HG03139 (cell line): ENCODE measurements around the gene DNMT3A.
"Not testable (repeated sequence)": the region's sequence is repeated elsewhere in the genome, so short reads cannot be mapped to it uniquely, and the experiment has no call there.

ENCODE experiments used
- ATAC-seq: cut with Tn5 transposase; IDR thresholded peaks from one replicate; pipeline ENCODE4 v1.9.1; 2021; ENCODE audit not compliant: unreplicated experiment

The DNMT3A gene

DNA sequence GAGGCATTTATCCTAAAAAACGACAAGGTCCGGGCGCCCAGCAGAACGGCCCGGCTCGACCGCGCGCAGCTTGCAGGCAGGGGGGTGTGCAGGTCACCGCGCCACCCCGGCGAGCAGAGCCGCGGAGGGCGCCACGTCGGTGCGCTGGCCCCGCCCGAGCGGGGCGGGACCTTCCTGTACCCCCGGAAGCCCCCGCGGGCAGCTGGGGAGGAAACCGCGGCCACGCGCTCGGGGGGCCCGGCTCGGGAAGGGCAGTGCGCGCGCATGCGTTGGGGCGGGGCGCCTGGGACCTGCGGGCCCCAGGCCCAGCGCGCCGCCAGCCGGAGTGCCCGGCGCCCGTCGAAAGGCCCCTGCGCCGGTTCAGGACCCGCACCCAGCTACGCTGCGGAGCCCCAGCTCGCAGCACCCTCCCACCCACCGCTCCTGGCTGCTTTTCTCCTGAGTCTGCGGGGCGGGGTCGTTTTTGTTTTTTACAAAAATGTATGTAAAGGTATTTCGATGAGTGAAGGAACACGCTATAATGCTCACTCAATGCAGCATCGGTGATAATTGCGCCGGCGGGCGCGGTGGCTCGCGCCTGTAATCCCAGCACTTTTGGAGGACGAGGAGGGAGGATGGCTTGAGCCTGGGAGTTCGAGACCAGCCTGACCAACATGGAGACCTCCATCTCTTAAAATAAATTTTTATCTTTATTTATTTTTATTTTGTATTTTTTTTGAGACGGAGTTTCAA is 125.6 kb downstream of the DNMT3A start:
- ATAC-seq, result peak; percentile 67

DNA sequence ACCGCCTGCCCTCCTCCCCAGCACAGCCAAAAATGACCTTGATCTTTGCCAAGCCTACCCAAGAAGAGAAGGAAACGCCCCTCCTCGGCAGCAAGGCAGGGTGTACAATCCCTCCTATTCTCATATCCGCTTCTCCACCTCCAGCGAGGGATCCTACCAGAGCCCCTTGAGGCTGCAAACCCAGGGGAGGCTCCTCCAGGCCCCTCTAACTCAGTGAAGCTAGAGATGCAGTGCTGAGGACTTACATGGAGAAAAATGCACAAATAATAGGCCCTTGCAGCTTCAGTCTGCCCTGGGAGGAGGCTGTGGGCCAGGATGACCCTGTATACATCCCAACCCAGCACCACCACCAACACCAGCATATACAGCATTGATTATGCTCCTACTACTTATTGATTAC is 126.5 kb downstream of the DNMT3A start:
- ATAC-seq, result no peak

DNA sequence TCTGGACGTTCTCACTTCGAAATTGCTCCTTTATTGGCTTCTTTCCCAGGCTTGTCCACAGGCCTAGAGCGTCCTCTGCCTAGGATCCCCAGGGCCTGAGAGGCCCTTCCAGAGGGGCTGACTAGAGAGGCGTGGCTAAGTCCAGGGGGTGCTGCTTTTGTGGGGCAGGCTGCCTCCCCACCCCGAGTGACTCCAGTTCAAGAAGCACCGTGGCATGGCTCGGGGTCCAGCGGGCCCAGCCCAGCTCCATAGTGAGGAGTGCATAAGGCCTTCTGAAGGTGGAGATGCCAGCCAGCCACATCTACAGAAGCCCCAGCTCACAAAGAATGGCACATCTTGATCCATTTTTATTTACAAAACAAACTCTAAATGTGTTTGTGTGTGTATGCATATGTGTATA is 128.5 kb downstream of the DNMT3A start:
- ATAC-seq, result no peak

DNA sequence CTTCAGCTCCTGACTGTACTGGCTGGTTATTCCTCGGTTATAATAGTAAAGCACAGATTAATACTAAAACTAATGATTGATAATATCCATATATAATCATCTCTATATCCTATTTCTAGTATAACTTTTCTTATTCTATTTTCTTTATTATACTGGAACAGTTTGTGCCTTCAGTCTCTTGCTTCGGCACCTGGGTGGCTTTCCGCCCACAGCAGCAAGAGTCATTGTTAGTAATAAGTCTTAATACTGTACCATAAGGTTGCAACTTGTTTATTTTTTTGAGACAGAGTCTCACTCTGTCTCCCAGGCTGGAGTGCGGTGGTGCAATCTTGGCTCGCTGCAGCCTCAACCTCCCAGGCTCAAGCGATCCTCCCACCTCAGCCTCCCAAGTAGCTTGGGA is 130.8 kb downstream of the DNMT3A start:
- not testable (repeated sequence) for ATAC-seq

DNA sequence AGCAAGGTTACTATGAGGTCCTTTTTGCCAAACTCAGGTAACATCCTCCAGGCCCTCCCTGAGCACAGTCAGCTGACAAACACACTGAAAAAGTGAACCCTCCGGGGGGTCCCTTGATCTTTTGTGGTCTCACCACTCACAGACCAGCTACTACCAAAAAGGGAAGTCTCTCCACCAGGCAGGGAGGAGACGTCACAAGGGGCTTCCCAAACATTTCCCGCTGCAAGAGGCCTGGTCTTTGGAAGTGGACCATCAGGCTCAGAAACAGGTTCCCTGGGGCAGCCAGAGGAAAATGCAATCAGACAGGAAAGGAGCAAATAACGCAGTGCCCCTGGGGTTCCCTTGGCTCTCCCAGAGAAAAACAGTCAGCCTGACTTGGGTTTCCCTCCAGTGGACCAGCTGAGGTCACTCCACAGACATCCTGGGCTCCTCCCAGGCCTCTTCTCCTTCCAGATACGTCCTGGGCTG is 134.6 kb downstream of the DNMT3A start:
- no peak for ATAC-seq

DNA sequence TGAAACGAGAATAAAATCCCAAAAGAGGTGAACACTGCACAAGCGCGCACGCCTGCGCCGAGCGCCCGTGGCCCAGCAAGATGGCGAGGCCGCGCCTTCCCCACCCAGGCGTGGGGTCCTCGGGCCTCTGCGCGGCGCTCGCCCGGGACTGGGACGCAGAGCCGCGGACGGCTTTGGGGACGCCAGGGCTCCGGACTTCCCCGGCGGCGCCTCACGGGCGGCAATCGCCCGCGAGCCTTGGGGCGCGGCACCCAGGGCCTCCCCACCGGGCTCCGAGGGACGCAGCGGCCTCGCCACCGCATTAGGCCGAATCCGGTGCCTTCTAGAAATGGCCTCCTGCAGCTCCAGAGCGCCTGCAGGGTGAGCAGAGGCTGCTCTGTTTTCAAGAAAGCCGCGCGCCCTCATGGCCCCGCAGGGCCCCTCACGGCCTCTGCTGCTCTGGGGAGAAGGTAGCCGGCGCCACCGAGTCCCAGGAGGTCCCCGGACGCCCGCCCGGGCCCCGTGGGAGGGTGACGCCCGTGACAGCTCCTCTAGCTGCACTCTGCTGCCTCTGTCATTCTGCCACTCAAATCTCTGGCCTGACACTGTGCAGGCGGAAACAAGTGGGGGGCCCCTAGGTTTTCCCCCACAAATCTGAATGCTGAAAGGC is 137.4 kb downstream of the DNMT3A start:
- ATAC-seq, result no peak

DNA sequence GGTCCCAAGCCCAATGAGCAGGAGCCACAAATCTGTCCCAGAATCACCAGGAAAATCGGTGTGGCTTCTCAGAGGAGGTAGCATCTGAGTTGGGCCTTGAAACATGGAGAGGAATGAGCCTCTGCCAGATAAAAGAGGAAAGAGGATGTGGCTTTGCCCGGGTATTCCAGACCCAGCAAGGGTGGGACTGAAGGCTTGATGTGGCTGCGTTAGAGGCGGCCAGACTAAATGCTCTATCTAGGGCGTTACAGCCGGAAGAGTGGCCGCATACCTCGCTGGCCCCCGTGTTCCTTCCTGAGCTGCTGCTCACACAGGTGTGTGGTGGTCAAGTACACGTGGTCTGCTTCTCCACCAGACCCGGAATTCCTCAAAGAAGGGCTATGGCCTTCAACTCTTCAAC is 139.4 kb downstream of the DNMT3A start:
- ATAC-seq, result no peak

DNA sequence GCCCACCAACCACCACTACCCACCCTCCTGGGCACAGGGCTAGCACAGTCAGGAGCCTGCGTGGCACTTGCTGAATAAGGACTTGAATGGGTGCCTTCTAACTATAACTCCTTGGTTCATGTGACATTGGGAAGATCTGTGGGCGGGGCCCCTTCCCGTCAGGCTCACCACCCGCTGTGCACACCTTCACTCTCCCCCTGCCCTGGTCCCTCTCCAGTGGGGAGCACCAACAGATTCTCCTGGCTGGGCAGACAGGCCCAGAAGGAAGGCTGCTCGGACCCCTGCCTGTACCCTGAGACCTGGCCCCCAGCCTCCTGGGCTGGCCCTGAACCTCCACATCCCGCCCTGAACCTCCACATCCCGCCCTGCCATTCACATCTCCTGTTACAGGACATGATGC is 139.9 kb downstream of the DNMT3A start:
- ATAC-seq, result no peak

DNA sequence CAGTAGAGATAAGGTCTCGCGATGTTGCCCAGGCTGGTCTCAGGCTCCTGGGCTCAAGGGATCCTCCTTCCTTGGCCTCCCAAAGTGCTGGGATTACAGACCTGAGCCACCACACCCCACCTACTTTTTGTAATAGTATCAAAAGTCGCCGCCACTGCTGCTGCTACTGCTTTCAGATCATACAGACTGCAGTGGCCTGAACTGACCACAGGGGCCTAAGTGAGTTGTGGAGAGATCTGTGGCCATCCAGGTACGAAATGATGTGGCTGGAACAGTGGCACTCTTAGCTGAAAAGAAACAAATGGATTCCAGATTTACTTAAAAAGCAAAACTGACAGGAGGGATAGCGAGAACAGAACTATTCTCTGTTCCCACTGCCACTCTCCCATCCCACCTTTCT is 140.5 kb downstream of the DNMT3A start:
- ATAC-seq, result no peak

DNA sequence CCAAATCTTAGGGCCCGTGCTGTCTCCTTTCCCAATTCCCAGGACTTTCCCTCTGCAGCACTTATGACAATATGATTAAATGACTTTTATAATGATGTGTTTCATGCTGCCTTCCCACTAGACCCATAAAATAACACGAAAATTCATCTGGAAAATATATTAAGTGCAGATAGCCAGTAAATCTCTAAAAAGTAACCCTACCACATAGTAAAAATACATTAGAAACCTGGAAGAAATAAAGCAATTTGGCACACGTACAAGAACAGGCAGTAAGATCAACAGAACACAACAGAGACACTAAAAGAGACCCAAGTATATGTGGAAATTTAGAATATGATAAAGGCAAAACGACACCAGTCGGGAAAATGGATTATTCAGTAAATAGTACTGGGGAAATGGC is 143.1 kb downstream of the DNMT3A start:
- ATAC-seq, result no peak

DNA sequence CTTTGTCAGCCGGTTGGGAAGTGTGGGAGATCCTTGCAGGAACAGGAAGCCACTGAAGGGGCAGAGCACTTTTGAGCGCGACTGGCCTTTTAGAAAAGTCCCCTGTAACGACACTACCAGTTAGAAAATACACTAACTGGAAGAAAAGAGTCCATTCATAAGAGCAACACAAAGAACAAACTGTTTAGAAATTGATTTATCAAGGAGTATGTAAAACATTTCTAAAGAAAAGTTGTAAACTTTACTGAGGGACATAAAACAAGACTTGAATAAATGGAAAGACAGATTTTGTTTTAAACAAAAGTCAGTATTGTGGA is 143.6 kb downstream of the DNMT3A start:
- no peak for ATAC-seq

DNA sequence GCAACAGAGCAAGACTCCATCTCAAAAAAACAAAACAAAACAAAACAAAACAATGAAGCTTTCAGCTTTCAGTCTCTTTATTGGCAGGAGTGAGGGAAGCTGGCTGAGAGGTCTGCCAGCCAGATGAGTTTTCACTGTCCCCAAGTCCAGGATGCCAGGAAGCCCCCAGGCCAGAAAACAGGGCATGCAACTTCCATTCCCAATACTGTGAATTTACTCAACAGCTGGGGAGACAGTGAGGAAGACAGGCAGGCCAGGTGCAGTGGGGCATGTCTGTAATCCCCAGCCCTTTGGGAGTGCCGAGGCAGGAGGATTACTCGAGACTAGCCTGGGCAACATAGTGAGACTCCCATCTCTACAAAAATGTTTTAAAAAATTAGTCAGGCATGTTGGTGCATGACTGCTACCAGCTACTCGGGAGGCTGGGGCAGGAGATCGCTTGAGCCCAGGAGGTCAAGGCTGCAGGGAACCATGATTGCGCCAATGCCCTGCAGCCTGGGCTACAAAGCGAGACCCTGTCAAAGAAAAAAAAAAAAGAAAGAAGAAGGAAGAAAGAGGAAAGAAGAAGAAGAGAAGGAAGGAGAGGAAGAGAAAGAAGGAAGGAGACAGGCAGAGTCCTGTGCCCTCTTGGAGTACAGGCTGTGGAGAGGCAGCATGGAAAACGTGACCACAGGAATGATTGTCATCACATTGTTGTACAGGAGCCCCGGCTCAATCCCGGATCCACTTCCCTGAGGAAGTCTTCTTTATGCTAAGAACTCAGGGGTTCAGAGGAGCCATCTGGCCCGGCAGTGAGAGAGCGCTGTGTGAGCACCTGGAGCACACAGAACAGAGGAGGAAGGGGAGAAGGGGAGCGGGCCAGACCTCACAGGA is 144.2 kb downstream of the DNMT3A start:
- ATAC-seq, result no peak

DNA sequence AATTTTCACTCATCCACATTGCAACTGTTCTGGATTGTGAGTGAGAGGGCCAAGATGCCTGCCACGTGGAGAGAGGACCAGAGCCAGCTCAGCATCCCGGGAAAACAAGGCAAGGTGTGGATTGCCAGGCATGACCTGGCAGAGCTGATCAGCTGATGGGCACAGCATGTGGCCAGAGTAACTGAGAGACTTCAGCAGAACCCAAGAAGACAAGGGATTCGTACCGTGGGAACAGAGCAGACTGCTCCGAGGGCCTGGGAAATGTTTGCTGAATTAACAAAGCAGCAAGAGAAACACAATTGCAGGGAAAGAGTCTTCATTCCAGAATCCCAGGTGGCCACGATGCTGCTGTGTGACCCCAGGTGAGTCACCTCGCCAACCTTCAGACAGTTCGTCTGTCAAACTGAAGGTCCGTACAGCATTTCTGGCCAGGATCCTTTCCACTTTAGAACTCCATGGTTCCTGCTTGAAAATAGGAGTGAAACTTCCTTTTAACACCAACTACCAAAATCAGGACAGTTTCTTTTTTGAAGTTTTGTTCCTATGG is 147.1 kb downstream of the DNMT3A start:
- no peak for ATAC-seq

DNA sequence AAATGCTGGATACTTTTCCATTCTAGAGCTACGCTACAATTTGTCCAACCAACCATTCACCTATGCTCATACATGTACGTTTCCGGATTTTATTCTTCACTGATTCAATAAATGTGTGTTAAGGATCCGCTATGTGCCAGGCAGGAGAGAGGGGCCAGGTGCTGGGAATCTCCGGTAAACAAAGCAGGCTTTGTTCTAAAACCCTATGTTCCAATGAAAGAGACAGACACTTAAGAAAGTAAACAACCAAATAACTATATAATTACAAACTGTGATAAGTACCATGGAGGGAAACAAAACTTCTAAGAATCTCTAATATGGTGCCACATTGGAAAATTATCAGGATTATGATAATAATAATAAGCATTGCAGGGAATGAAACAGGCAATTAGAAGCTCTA is 151.2 kb downstream of the DNMT3A start:
- no peak for ATAC-seq

DNA sequence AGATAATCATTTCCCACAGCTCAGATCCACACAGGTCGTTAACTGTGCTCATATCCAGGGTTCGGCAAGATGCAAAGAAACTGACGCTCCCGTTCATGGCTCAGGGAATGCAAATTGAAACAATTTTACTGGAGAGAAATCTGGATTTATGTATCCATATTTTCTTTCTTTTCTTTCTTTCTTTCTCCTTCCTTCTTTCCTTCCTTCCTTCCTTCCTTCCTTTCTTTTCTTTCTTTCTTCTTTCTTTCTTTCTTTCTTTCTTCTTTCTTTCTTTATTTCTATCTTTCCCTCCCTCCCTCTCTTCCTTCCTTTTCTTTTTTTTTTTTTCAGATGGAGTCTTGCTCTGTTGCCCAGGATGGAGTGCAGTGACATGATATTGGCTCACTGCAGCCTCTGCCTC is 153.3 kb downstream of the DNMT3A start:
- ATAC-seq, result no peak

DNA sequence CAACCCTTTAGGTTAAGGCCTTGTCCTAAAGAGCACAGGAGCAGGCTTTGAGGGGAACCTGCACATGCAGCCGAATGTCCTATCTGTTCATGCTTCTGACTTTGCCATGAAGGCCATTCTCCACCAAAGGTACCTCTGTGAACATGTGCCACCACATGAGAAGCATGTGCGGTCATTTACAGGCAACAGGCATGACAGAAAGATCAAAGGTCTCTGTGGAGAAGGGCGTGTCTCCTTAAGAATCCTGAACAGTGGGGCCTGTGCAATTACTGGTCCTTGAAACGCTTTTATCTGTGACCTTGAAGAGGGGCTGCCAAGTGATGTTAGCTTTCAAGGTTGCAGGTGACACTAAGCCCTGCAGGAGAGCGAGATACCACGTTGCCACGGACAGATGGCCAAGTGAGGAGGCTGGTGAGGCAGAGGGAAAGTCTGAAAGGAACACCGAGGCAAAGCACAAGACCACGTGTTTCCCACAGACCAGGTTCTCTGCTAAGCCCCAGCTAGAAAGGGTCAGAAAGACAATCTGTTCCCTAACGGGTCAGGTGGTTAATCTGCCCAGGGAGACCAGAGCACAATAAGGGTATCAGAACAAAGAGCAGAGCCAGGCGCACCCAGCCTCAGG is 153.9 kb downstream of the DNMT3A start:
- ATAC-seq, result no peak

DNA sequence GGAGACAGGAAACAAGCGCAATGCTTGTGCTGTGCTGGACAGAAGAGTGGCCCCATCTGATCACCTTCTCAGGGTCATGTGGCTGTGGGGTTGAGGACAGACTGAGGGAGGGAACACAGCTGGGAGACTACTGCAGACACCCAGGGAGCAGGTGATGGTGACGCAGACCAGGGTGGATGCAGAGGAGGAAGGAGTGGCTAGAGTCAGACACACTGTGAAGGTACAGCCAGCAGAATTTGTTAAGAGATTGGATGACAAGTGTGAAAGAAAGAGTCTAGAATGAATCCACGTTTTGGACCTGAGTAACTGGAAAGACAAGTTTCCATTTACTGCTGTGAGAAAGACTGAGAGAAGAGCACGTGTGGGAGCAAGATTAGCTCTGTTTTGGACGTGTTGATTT is 157.5 kb downstream of the DNMT3A start:
- no peak for ATAC-seq

DNA sequence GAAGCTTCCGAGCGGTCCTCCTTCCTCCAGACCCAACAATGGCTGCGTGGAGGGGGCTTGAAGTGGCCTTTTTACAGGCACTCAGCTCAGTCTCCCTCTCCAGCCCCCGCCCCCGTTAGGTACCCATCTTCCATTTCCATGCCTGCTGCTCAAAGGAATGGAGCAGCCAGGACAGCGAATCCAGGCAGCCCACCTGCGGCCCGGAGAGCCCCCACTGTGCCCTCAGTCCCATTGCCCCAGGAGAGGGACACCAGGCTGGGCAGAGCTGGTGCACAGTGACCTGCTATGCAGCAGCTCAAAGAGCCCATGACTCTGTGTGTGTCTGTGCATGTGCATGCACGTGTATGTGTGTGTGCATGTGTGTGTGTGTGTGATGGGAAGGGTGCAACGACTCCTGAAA is 162.7 kb downstream of the DNMT3A start:
- no peak for ATAC-seq
